K562 (cell line): ENCODE results near the gene ABCD4. TPM values are rescaled to one million over a fixed set of nuclear protein-coding genes. Genes with fewer than 3 reads are reported as not detected.
A peak's percentile ranks its signal among the peaks of the same experiment; 100 is the strongest.

Experiments
- ATAC-seq: fragments of 200-7000 bp; cut with Tn5 transposase; 3 replicates; pipeline ENCODE4 v1.9.1; 2020; ENCODE audit warnings: moderate library complexity
- BruUV-seq: library from RNA; stranded (reverse); fragments of 400-500 nt; replicated peaks from 2 replicates; lab custom pipeline; 2021; lab: Mats Ljungman, UMichigan
- CTCF ChIA-PET: fragments of 300-600 bp; formaldehyde crosslinking; extraction: SDS; loops from one replicate; lab custom pipeline; 2021; ENCODE audit warnings: low intra/inter-chr PET ratio; lab: Yijun Ruan, JAX
- POLR2A ChIA-PET: fragments of 300-600, 350-650 bp; sonication (Branson Sonifier 250); formaldehyde crosslinking; extraction: SDS; loops from one replicate; lab custom pipeline; 2021; ENCODE audit warnings: antibody characterized with exemption, inconsistent platforms; lab: Yijun Ruan, JAX
- DNase-seq, 4 experiments: peaks; one replicate each; pipeline versions ENCODE4 v3.0.0 to v3.0.0-alpha.2; 2011 to 2018; ENCODE audit warnings: low spot score in 3 of 4, mixed read lengths in 3 of 4; ENCODE audit errors: extremely low read depth in 1 of 4
- FAIRE-seq: peaks from 2 replicates; lab custom pipeline; 2011; peaks lifted over from hg19 to GRCh38; lab: Jason Lieb, UNC
- H2AFZ ChIP-seq: 2 replicates; pipeline ENCODE4 v1.6.0; 2011; ENCODE audit warnings: low read depth, low read length, control low read depth, inconsistent platforms
- H3K27ac ChIP-seq: fragments of 200-600 bp; 3 replicates; pipeline ENCODE4 v1.8.0; 2011; ENCODE audit warnings: low read depth, mild to moderate bottlenecking, control low read depth, inconsistent platforms, low read length, moderate library complexity, mixed read lengths; ENCODE audit errors: extremely low read depth
- H3K27me3 ChIP-seq, 2 experiments: fragments of 300-600 bp in 1 of 2; 2 replicates in 1 of 2; 3 replicates in 1 of 2; pipeline versions ENCODE4 v1.6.0 to v1.8.0; 2011; ENCODE audit warnings: inconsistent platforms in 2 of 2, low read length in 2 of 2, mild to moderate bottlenecking in 1 of 2, mixed read lengths in 1 of 2, moderate library complexity in 1 of 2; ENCODE audit not compliant: control insufficient read depth in 2 of 2, insufficient read depth in 2 of 2
- H3K36me3 ChIP-seq: fragments of 300-600 bp; 3 replicates; pipeline ENCODE4 v1.8.0; 2011; ENCODE audit warnings: mild to moderate bottlenecking, low read length, inconsistent platforms; ENCODE audit not compliant: control insufficient read depth, insufficient read depth
- H3K4me1 ChIP-seq, 2 experiments: fragments of 200-600 bp in 1 of 2; replicated peaks in 1 of 2; 2 replicates in 1 of 2; 3 replicates in 1 of 2; pipeline versions ENCODE4 v1.5.1 to v1.8.0; 2011; ENCODE audit warnings: inconsistent platforms in 2 of 2, low read length in 2 of 2, mild to moderate bottlenecking in 1 of 2, mixed read lengths in 1 of 2, moderate library complexity in 1 of 2; ENCODE audit not compliant: control insufficient read depth in 2 of 2, insufficient read depth in 2 of 2
- H3K4me2 ChIP-seq: 2 replicates; pipeline ENCODE4 v1.6.1; 2011; ENCODE audit warnings: low read length, control low read depth, inconsistent platforms, mixed read lengths; ENCODE audit not compliant: insufficient read depth
- H3K4me3 ChIP-seq: fragments of 200-600 bp; sonication (generic), shearing (Covaris generic); 2 replicates; pipeline ENCODE4 v1.5.1; 2016; ENCODE audit warnings: control low read depth, inconsistent platforms
- H3K79me2 ChIP-seq: fragments of 200-600 bp; 3 replicates; pipeline ENCODE4 v1.8.0; 2011; ENCODE audit warnings: low read length, inconsistent platforms; ENCODE audit not compliant: control insufficient read depth, insufficient read depth
- H3K9ac ChIP-seq, 2 experiments: 2 replicates each; pipeline versions ENCODE4 v1.6.0 to v1.6.1; 2011; ENCODE audit warnings: low read depth in 2 of 2, low read length in 2 of 2, control low read depth in 1 of 2, inconsistent platforms in 1 of 2, mild to moderate bottlenecking in 1 of 2, mixed read lengths in 1 of 2; ENCODE audit not compliant: insufficient read depth in 1 of 2
- H3K9me1 ChIP-seq: one replicate; pipeline ENCODE4 v1.6.0; 2011; ENCODE audit warnings: inconsistent platforms, mild to moderate bottlenecking, low read length, moderate library complexity; ENCODE audit not compliant: control insufficient read depth, insufficient read depth
- H3K9me3 ChIP-seq: replicated peaks from 2 replicates; pipeline ENCODE4 v1.5.1; 2011; ENCODE audit warnings: low read depth, low read length, inconsistent platforms; ENCODE audit not compliant: control insufficient read depth, insufficient read depth
- H4K20me1 ChIP-seq: replicated peaks from 2 replicates; pipeline ENCODE4 v1.6.1; 2011; ENCODE audit warnings: low read length, inconsistent platforms, mixed read lengths; ENCODE audit not compliant: control insufficient read depth, insufficient read depth
- BCOR ChIP-seq: fragments of 450-650 bp; IDR thresholded peaks from 2 replicates; pipeline ENCODE4 v1.6.1; 2016
- FOXP1 ChIP-seq: sonication (generic); formaldehyde crosslinking; IDR thresholded peaks from 2 replicates; pipeline ENCODE4 v1.8.0; 2022; ENCODE audit warnings: mild to moderate bottlenecking, missing genetic modification reagents
- KLF1 ChIP-seq: fragments of 450-650 bp; IDR thresholded peaks from 2 replicates; pipeline ENCODE4 v1.6.1; 2016; ENCODE audit warnings: missing genetic modification characterization, missing compliant biosample characterization
- MEF2A ChIP-seq: IDR thresholded peaks from 2 replicates; pipeline ENCODE4 v1.6.1; 2011; ENCODE audit warnings: low read depth, mild to moderate bottlenecking, low read length, moderate library complexity; ENCODE audit not compliant: control insufficient read depth
- SMAD2 ChIP-seq: fragments of 150-350 bp; IDR thresholded peaks from 2 replicates; pipeline ENCODE4 v1.6.1; 2014; ENCODE audit warnings: low read depth, mild to moderate bottlenecking, low read length
- TAF15 ChIP-seq: fragments of 200-400 bp; formaldehyde crosslinking; IDR thresholded peaks from 2 replicates; pipeline ENCODE4 v1.6.1; 2017; ENCODE audit warnings: mild to moderate bottlenecking, low read depth, low read length, moderate library complexity
- ZBTB7A ChIP-seq: IDR thresholded peaks from 2 replicates; pipeline ENCODE4 v1.6.1; 2011; ENCODE audit warnings: low read depth, mild to moderate bottlenecking, low read length, moderate library complexity, borderline replicate concordance; ENCODE audit not compliant: control insufficient read depth
- ZFP30 ChIP-seq: fragments of 250-450 bp; sonication (Bioruptor Pico); IDR thresholded peaks from 2 replicates; pipeline ENCODE4 v1.8.0; 2022; ENCODE audit warnings: moderate library complexity, mild to moderate bottlenecking, inconsistent platforms, borderline replicate concordance
- ZSCAN29 ChIP-seq: fragments of 450-650 bp; IDR thresholded peaks from 2 replicates; pipeline ENCODE4 v1.6.1; 2017
- WGBS: fragments of 100-300 bp; shearing (Covaris generic); methylation state at CpG from one replicate; pipeline ENCODE4 v1.1.6; 2016; ENCODE audit warnings: low coverage, mixed read lengths; ENCODE audit not compliant: insufficient coverage; ENCODE audit errors: missing lambda C conversion rate; 5-methylcytosine and 5-hydroxymethylcytosine counted together
- in situ Hi-C: fragments of 300-500 bp; cut with MboI; formaldehyde crosslinking; loops from 4 replicates; pipeline ENCODE4 v1.15.0; 2018; ENCODE audit warnings: inconsistent platforms, mixed read lengths
- intact Hi-C: fragments of 100-400 bp; cut with micrococcal nuclease; formaldehyde crosslinking; loops from 2 replicates; pipeline ENCODE4 v1.14.2; 2022
- polyA plus RNA-seq, 8 experiments: library from polyadenylated mRNA; depleted of rRNA in 4 of 8; stranded (reverse) in 5 of 8; unstranded in 3 of 8; fragments of >200 nt; fragmentation: Nextera tagmentation in 2 of 8; fragmentation: Illumina TruSeq in 1 of 8; extraction: Ambion mirVana in 2 of 8; extraction: Trizol in 1 of 8; gene quantifications; 2 replicates each; pipeline versions ENCODE4 v1.2.1 to v1.2.3, GENCODE V29; 2011 to 2014; ENCODE audit warnings: inconsistent platforms in 1 of 8, missing spikeins in 1 of 8
- total RNA-seq, 7 experiments: library from RNA; depleted of rRNA in 6 of 7; stranded (reverse); fragments of >200 nt in 6 of 7; fragmentation: Illumina TruSeq in 2 of 7; extraction: Trizol in 2 of 7; gene quantifications; 2 replicates each; pipeline versions ENCODE4 v1.2.1 to v1.2.3, GENCODE V29; 2011 to 2021; ENCODE audit warnings: low replicate concordance in 1 of 7
- TF ChIP-seq, protein P1 (sequence below): fragments of 450-650 bp; IDR thresholded peaks from 2 replicates; pipeline ENCODE4 v1.7.0; 2016; ENCODE audit warnings: borderline replicate concordance
- TF ChIP-seq, protein P2 (sequence below): fragments of 150-350 bp; conservative IDR thresholded peaks from 2 replicates; pipeline ENCODE4 v1.6.1; 2014; ENCODE audit warnings: low read length
- TF ChIP-seq, protein P3 (sequence below): sonication (generic); formaldehyde crosslinking; IDR thresholded peaks from 2 replicates; pipeline ENCODE4 v1.8.0; 2022; ENCODE audit warnings: mild to moderate bottlenecking, missing genetic modification reagents
- TF ChIP-seq, protein P4 (sequence below), 2 experiments: fragments of 250-450 bp in 1 of 2; fragments of 450-650 bp in 1 of 2; sonication (Bioruptor Pico) in 1 of 2; IDR thresholded peaks; 2 replicates each; pipeline versions ENCODE4 v1.6.1 to v1.8.0; 2016 to 2021; ENCODE audit warnings: mild to moderate bottlenecking in 2 of 2, moderate library complexity in 2 of 2, missing compliant biosample characterization in 1 of 2, missing genetic modification characterization in 1 of 2

The ABCD4 gene
- total and polyA plus RNA-seq, 9 of the 15 experiments (the other 6 are each of a cell fraction or from before 2014, with no cell fraction given) = 3.5 to 17.2 (median 12.4) TPM

DNA sequence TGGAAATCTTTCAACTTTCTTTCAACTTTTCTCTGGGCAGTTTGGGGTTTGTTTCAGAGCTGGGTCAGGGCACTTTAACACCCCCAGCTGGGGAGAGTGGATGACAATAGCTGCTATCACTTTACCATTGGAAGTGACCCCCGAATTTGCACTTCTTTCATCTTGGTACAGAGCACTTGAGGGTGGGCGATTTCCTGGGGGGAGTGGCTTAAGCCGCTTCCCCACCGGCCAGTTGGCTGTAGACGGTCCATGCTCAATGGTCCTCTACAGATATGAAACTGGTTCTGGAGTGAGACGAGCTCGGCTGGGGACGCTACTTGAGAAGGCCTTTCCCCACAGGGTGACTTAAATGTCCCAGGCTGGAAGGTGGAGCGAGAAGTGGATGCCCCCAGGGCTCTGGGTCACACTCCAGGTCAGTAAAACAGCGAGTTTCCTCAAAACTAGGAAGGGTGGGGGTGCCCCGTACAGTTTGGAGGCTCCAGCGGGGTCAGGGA is 45.6 kb upstream of the ABCD4 start, which contains the start of gene VRTN:
TSS of gene VRTN (plus strand) at position 231 of the 494 bp plus-strand sequence. CDS start 8,313 bp downstream, outside the sequence.
- WGBS = 25% methylated on average over 9 of the region's 12 CpGs
- peak within 1 kb of the TSS; percentile 51; the same call in 1 of the 2 replicates for H2AFZ ChIP-seq
- ChIA-PET POLR2A (interaction anchor here (1.1 kb wide), 1 partner anchor 30 kb away, joined by 3 read pairs; no protein-coding TSS in a partner anchor), CTCF (no interaction called here)
- ATAC-seq = peak; percentile 35; the same call in 2 of the 3 replicates
- no TSS peak for BruUV-seq
- H3K9me1 ChIP-seq = no peaks in the 10 kb centered on the region
- H3K27me3 ChIP-seq = no peaks in the 10 kb centered on the region; a peak in 1 of 5 replicates
- 0 out of 4 replicates have a peak within 1 kb of the TSS, but pooled peaks of 1 of the 2 experiments have one; percentile 4 for H3K9ac ChIP-seq
- no peak for DNase-seq
- in situ Hi-C loops = no loop called here
- H3K79me2 ChIP-seq = no peaks in the 10 kb centered on the region
- TF ChIP-seq KLF1 (tag) = no peak
- TF ChIP-seq, protein P1, sequence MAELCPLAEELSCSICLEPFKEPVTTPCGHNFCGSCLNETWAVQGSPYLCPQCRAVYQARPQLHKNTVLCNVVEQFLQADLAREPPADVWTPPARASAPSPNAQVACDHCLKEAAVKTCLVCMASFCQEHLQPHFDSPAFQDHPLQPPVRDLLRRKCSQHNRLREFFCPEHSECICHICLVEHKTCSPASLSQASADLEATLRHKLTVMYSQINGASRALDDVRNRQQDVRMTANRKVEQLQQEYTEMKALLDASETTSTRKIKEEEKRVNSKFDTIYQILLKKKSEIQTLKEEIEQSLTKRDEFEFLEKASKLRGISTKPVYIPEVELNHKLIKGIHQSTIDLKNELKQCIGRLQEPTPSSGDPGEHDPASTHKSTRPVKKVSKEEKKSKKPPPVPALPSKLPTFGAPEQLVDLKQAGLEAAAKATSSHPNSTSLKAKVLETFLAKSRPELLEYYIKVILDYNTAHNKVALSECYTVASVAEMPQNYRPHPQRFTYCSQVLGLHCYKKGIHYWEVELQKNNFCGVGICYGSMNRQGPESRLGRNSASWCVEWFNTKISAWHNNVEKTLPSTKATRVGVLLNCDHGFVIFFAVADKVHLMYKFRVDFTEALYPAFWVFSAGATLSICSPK = no peak
- no peak for TF ChIP-seq MEF2A
- TF ChIP-seq ZFP30 (CRISPR knock-in tag) = no peak
- TF ChIP-seq, protein P2, sequence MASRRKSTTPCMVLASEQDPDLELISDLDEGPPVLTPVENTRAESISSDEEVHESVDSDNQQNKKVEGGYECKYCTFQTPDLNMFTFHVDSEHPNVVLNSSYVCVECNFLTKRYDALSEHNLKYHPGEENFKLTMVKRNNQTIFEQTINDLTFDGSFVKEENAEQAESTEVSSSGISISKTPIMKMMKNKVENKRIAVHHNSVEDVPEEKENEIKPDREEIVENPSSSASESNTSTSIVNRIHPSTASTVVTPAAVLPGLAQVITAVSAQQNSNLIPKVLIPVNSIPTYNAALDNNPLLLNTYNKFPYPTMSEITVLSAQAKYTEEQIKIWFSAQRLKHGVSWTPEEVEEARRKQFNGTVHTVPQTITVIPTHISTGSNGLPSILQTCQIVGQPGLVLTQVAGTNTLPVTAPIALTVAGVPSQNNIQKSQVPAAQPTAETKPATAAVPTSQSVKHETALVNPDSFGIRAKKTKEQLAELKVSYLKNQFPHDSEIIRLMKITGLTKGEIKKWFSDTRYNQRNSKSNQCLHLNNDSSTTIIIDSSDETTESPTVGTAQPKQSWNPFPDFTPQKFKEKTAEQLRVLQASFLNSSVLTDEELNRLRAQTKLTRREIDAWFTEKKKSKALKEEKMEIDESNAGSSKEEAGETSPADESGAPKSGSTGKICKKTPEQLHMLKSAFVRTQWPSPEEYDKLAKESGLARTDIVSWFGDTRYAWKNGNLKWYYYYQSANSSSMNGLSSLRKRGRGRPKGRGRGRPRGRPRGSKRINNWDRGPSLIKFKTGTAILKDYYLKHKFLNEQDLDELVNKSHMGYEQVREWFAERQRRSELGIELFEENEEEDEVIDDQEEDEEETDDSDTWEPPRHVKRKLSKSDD = no peak
- TF ChIP-seq BCOR = no peak
- no peak for TF ChIP-seq ZSCAN29
- TF ChIP-seq FOXP1 (CRISPR knock-in tag) = no peak
- TF ChIP-seq SMAD2 = no peak
- TF ChIP-seq ZBTB7A = no peak
- TF ChIP-seq, protein P3, sequence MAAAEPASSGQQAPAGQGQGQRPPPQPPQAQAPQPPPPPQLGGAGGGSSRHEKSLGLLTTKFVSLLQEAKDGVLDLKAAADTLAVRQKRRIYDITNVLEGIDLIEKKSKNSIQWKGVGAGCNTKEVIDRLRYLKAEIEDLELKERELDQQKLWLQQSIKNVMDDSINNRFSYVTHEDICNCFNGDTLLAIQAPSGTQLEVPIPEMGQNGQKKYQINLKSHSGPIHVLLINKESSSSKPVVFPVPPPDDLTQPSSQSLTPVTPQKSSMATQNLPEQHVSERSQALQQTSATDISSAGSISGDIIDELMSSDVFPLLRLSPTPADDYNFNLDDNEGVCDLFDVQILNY (CRISPR knock-in tag) = no peak
- TF ChIP-seq, protein P4, sequence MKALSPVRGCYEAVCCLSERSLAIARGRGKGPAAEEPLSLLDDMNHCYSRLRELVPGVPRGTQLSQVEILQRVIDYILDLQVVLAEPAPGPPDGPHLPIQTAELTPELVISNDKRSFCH (CRISPR knock-in tag; IDR thresholded peaks at IDR 0.05) = no peak
- TF ChIP-seq, protein P4 (tag; IDR thresholded peaks at IDR 0.05) = no peak
- no peak for TF ChIP-seq TAF15
- H3K27ac ChIP-seq = no peak within 1 kb of the TSS; the same call in 2 of the 3 replicates
- H3K4me3 ChIP-seq = no peak within 1 kb of the TSS
- peak within 1 kb of the TSS; percentile 37; the same call in 1 of the 2 replicates for H3K4me2 ChIP-seq
- H4K20me1 ChIP-seq = no peaks in the 10 kb centered on the region
- FAIRE-seq = no peak
- intact Hi-C loops = no loop called here
- no peaks in the 10 kb centered on the region for H3K36me3 ChIP-seq
- H3K4me1 ChIP-seq = peaks cover 2 to 6% of the 10 kb centered on the region in 2 experiments; a peak in 4 of 5 replicates
- H3K9me3 ChIP-seq = no peaks in the 10 kb centered on the region
